ENCODE data around the gene RIPK1. TPM values are rescaled to one million over a fixed set of nuclear protein-coding genes. Genes with fewer than 3 reads are reported as not detected.

RIPK1 gene
- total and polyA plus RNA-seq, 7 donors: 5.6 to 10.6 (median 7.1) TPM

GRCh38 chr6:3094815-3095214 is 26.5 kb downstream of the RIPK1 start:
- 75 to 89% (median 81%) methylated on average over 2 of the region's 2 CpGs for WGBS, 3 donors
- no peaks in the 10 kb centered on the region for H3K4me1 ChIP-seq
- H3K27me3 ChIP-seq (ENCODE audit: insufficient read depth in 3 of 3, low read length in 2 of 3): no peaks in the 10 kb centered on the region
- ATAC-seq: no peak
- no peak for TF ChIP-seq CTCF (IDR thresholded peaks at IDR 0.05)
- peaks cover 4 to 66% of the 10 kb centered on the region in 2 donors for H3K36me3 ChIP-seq (ENCODE audit: insufficient read depth in 1 of 2, low read depth in 1 of 2)
- intact Hi-C loops (cut with DNase I): no loop called here
- no peak overlapping the region for H3K4me3 ChIP-seq
- no peak overlapping the region for H3K27ac ChIP-seq
- no peaks in the 10 kb centered on the region for H3K9me3 ChIP-seq
- no peak for DNase-seq

- Histone ChIP-seq H3K36me3 (ENCODE audit: insufficient read depth in 1 of 2, low read depth in 1 of 2) (peaks cover 10 to 100% of the 10 kb centered on the region in 2 donors), H3K4me1 (no peaks in the 10 kb centered on the region), H3K27ac (no peak overlapping the region), H3K4me3 (no peak overlapping the region), H3K9me3 (no peaks in the 10 kb centered on the region), H3K27me3 (ENCODE audit: insufficient read depth in 3 of 3, low read length in 2 of 3) (no peaks in the 10 kb centered on the region)
- no peak for ATAC-seq
- no peak for DNase-seq
- WGBS, 3 donors: 87 to 88% (median 87%) methylated on average over 3 of the region's 3 CpGs
- no peak for TF ChIP-seq CTCF (IDR thresholded peaks at IDR 0.05)
- intact Hi-C loops (cut with DNase I): no loop called here
Measured at GRCh38 chr6:3102875-3103274, 34.6 kb downstream of the RIPK1 start.

GRCh38 chr6:3108746-3109414 is 40.6 kb downstream of the RIPK1 start:
- Histone ChIP-seq H3K9me3 (no peaks in the 10 kb centered on the region), H3K27ac (no peak overlapping the region), H3K4me3 (no peak overlapping the region), H3K27me3 (ENCODE audit: insufficient read depth in 3 of 3, low read length in 2 of 3) (no peaks in the 10 kb centered on the region), H3K4me1 (no peaks in the 10 kb centered on the region), H3K36me3 (ENCODE audit: insufficient read depth in 1 of 2, low read depth in 1 of 2) (peaks cover 13 to 99% of the 10 kb centered on the region in 2 donors)
- ATAC-seq: peak in 2 of 4 donors; percentile 21 to 27
- intact Hi-C loops (cut with DNase I): no loop called here
- no peak for TF ChIP-seq CTCF (IDR thresholded peaks at IDR 0.05)
- no peak for DNase-seq
- 83 to 85% (median 85%) methylated on average over 10 of the region's 10 CpGs for WGBS, 3 donors

GRCh38 chr6:3109761-3110160 is 41.5 kb downstream of the RIPK1 start:
- Histone ChIP-seq H3K4me1 (no peaks in the 10 kb centered on the region), H3K4me3 (no peak overlapping the region), H3K27me3 (ENCODE audit: insufficient read depth in 3 of 3, low read length in 2 of 3) (no peaks in the 10 kb centered on the region), H3K36me3 (ENCODE audit: insufficient read depth in 1 of 2, low read depth in 1 of 2) (peaks cover 19 to 99% of the 10 kb centered on the region in 2 donors), H3K9me3 (no peaks in the 10 kb centered on the region), H3K27ac (no peak overlapping the region)
- intact Hi-C loops (cut with DNase I): loop anchor here in 1 of 2 donors (5.0 kb wide), 1 partner anchor 32 kb away; no protein-coding TSS in a partner anchor
- ATAC-seq (no peak), DNase-seq (no peak)
- TF ChIP-seq CTCF (IDR thresholded peaks at IDR 0.05): no peak
- WGBS, 3 donors: 82 to 89% (median 86%) methylated on average over 3 of the region's 3 CpGs

GRCh38 chr6:3114377-3114776 is 46.1 kb downstream of the RIPK1 start:
- Histone ChIP-seq H3K4me1 (peaks cover 8% of the 10 kb centered on the region), H3K36me3 (ENCODE audit: insufficient read depth in 1 of 2, low read depth in 1 of 2) (peaks cover 12 to 61% of the 10 kb centered on the region in 2 donors), H3K9me3 (no peaks in the 10 kb centered on the region), H3K27me3 (ENCODE audit: insufficient read depth in 3 of 3, low read length in 2 of 3) (no peaks in the 10 kb centered on the region), H3K4me3 (no peak overlapping the region), H3K27ac (no peak overlapping the region)
- 76 to 88% (median 78%) methylated on average over 6 of the region's 6 CpGs for WGBS, 3 donors
- no peak for DNase-seq
- no peak for ATAC-seq
- TF ChIP-seq CTCF (IDR thresholded peaks at IDR 0.05): no peak
- intact Hi-C loops (cut with DNase I): loop anchor here in 1 of 2 donors (5.0 kb wide), 1 partner anchor 37 kb away; no protein-coding TSS in a partner anchor
